GM03348 (cell line): Measurements from ENCODE around the gene ST3GAL4.
A peak's percentile ranks its signal among the peaks of the same experiment; 100 is the strongest.

Experiments
- DNase-seq: peaks from one replicate; pipeline ENCODE4 v3.0.0; 2012; ENCODE audit warnings: low spot score

ST3GAL4 gene

DNA sequence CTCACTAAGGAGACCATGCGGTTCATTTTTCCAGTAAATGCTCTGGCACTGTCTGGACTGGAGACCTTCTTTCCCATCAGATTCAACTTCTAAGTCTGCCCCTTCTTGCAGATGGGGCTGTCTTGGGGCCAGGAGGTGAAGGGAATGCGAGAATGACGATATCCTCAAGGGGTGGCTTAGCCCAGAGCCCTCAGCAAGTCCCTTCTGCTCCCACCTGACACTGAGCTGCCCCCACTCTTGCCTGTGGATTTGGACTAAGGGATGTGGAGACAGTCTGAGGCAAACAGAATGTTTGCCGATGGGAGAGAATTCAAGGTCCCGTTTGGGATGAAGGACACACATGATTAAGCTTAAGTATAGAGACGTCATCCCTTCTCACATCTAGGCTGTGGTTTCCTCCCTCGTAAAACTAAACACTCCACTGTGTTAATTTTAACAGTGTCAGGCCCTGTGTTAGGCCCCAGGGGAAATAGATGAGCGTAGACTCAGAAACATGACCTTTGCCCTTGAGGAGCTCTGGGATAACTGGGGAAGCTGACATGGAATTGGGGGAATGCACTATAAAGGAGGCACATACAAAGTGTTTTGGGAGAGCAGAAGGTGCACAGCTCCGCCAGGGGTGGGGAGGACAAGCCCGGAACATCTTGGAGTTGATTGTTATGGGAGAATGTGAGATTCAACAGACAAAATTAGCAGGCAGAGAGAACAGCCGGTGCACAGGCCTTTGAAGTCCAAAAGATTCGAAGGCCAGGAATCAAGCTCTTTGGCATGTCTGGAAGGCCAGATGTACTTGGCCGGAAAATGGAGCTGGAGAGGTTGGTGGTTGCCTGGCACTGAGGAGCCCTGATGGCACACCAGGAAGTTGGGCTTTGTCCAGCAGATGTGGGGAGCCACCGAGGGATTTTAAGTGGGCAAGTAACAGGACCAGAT is 71.6 kb downstream of the ST3GAL4 start:
- DNase-seq = no peak

DNA sequence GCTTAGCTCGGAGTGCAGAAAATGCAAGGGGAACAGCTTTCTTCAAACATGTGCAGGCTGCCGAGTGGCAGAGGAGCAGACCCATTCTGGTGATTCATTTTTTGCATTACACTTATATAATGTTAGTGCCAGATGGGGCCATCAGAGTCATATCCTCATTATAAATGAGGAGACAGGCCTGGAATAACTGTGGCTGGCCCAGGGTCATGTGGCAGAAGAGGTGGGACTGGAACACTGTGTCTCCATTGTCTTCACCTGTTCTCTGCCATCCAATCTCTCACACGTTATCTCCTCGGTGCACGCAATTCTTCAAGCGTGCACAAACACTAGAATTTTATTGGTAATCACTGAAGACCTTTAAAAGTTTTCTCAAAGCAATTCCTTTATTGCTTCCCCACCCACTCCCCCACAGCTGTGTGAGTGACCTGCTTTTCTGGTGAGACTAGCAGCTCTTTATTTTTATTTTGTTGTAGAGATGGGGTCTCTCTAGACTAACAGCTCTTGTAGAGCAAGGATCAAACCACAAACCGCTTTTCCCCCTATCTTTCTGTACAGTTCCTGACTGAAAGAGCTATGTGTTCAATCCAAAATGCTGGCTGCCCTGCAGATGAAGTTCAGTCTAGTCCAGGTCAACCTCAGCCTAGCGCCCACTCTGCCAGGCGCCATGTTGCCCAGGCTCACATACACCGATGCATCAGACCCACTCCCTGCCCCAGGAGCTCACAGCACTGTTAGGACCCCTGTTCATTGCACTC is 75.3 kb downstream of the ST3GAL4 start:
- no peak for DNase-seq

DNA sequence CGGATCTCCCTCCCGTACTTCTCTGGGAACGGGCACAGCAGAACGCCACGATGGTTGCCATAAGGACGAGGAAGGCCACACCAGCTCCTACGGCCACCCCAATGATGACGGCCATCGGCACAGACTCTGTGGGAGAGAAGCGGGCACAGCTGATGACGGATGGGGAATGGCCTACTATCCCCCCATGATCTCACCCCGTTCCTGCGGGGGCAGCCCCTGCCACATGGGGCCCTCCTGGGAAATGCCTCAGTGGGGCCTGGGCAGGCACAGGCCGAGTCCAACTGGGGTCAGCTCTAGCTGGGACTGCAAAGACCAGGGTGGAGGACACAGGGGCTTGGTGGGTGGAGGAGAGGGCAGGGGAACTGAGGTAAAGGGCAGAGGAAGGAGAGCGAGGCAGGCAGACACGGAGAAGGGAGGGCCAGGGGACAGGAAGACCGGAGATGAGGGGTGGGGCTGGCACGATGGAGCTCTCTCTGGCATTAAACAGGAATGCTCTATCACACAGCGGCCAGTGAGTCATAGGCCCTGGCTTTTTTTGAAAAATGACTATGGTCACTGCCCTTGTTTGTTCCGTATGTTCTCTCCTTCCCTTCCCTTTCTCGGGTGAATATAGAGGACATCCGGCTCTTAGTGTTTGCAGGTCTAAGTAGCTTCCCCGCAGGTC is 76.0 kb downstream of the ST3GAL4 start:
- DNase-seq = peak; percentile 96

DNA sequence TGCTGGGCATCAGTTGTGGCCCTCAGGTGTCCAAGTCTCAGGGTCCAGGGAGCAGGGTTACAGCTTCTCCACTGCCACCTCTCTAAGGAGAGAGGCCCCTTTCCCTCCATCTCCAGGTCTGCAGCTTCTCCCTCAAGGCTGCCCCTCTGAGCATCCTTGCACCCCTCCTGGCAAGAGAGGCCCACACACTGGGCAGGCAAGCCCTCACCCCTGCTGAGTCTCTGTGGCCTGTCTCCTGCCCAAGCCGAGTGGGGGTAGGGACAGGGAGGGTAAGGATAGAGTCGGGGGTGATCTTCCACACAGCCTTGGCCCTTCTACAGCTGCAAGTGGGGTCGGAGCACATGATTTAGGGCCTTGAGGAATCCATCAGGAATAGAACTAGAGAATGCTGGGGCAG is 76.6 kb downstream of the ST3GAL4 start:
- DNase-seq = peak; percentile 32

DNA sequence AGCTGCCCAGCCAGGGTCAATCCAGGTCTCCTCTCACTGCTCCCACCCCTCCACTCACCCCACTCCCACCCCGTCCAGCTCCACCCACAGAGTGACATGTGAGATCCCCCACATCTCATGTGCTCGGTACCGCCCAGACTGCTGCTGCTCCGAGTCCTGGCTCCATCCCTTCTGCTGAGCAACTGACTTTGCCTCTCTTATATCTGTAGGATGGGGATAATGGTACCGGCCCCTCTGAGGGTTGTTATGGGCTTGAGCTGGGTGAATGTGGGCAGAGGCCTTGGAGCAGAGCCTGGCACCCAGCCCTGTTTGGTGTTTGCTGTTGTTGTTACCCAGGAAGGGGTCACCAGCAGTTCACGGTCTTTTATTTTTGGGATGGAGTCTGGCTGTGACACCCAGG is 77.0 kb downstream of the ST3GAL4 start:
- no peak for DNase-seq

DNA sequence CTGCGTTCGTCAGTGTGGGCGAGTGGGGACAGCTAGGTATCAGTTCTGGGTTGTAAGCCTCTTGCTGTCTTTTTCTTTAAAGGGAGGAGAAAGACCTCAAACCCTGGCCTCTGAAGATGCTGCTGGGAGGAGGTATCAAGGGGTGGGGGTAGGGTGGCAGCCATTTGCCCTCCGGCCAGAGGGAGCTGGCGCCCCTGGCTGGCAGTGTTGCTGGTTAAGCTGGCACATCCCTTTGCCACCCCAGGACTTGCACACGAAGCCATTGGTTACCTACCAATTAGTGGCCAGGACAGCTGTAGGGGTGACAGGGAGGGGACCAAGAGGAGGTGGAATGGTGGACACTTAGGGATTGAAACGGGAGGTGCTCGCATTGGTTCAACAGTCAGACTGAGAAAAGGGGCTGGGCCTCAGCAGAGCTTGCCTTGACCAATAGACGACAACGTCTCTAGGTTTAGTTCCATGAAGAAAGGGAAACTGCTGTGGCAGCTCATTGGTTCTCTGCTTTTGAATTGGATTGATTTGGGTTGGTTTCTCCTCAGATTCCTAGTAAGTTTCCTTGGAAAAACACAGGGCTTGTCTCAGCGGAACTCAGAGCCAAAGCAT is 77.9 kb downstream of the ST3GAL4 start:
- no peak for DNase-seq

DNA sequence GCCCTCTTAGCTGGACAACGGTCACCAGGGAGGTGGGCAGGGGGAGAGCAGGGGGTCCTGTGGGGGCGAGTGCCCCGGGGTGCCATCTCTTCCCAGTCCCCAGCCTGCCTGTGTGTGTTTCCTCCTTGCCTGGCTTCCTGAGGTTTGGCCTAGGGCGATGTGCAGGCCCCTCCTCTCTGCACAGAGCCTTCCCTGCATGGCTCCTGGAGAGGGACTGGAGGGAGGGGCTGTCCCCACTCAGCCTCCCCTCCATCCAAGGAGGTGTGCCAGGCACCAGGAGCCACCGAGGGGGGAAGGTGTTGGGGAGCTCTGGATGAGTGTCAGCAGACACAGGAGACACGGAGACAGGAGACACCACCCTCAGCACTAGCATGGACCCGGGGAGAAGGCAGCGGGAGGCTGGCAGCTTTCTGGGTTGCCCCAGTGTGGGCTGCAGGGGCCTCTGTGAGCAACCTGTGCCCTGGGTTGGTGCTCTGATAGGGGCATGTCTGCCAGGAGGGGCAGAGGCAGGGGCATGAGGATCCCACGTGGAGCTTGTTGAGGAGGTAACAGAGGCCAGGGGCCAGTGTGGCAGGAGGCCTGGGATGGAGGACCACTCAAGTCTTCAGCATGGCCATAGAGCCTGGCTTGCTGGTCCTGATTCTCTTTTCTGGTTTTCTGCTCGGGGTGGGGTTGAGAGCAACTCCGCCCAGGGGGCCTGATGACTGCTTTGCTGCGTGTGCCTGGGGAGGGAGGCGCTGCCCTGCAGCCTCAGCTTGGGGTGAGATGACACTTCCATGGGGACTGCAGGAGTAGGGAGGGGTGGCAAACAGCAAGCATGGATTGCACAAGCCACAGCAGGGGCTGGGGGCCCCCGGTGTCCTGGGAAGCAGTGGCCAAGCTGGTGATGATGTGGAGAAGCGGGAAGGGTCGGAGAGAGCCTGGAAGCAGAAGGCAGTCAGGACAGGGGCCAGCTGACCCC is 78.8 kb downstream of the ST3GAL4 start:
- DNase-seq = no peak

DNA sequence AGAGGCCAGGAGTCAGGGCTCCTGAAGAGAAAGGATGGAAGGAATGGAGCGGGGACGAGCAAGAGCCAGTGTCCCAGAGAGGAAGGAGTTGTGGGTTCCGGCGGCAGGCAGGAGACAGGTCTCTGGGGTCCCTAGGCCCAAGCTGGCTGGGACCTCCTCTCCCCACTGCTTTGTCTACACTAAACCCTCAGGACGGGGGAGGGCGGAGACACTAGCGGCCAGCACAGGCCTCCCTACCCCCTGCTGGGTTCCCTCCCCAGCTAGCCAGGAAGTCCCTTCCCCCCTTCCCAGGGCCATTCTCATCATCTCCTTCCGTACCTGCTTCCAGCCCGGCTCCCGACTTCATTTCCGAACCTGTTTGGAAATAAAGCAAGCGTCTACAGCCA is 79.5 kb downstream of the ST3GAL4 start:
- DNase-seq = no peak

DNA sequence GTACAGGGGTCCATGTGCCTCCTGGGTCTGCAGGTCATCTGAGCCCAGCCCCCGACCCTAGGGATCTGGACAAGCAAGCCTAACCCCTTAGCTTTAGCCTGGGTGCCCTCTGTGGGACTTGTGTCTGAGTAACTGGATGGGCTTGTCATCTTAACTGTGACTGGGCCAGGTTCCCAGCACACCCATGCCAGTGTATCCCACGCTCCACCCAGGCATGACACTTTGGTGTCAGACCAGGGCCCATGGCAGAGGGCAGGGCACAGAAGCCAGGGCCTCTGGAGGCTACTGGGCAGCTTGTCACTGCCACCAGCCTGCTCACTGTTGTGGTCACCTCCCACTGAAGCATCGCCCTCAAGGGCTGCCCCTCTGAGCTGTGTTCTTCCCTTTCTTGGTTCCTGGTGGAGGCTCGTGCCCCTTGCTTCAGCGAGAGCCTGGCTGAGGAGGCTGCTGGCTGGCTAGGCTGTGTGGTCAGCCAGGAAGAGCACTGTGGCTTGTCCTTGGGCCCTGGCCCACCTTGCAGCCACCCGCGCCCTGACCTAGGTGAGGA is 80.8 kb downstream of the ST3GAL4 start:
- no peak for DNase-seq

DNA sequence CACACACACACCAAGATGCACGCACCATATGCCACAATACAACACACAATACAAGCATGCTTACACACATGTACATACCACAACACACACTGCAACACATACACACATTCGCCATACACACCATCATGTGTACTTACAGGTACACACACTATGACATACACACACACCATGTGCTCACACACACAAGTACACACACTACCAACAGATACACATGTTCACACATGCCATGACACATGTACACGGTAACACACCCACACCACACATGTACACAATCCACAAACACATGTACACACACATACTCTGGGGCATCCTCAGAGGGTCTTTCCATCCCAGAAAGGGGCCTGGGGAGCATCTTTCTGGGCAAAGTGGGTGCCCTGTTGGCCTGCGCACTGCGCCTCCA is 82.2 kb downstream of the ST3GAL4 start:
- DNase-seq = no peak

DNA sequence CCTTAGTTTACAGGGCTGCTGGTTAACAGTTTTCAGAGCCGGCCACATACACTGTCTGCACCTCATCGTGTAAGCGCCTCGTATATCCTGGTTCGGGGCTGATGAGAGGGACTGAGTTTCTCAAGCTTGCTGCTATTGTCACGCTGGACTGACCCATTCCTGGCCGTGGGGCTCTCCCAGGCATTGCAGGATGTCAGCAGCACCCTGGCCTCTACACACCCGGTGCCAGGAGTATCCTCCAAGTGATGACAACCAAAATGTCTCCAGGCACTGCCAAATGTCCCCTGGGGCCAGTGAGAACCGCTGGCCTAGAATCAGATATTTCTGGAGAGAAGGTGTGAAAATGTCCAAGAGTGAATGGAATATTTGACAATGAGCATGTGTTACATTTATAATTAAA is 82.8 kb downstream of the ST3GAL4 start:
- no peak for DNase-seq

DNA sequence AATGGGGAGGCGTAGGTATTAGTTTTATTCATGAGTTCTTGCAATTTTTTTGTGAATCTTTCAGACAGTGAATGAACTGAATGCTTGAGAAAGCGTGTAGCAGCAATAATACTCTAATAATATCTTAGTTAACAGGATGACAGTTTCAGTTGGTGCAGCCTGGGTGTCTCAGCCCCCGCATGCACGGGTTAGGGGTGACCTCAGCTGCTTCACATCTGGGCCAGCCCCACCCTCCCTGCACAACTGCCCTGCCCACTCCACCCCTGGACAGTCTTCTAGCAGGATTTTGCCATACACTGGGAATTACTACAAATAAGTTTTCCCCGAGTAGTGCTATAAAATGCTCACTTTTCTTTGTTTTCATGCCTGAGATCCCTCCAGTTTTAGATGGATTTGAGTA is 83.2 kb downstream of the ST3GAL4 start:
- peak; percentile 43 for DNase-seq

DNA sequence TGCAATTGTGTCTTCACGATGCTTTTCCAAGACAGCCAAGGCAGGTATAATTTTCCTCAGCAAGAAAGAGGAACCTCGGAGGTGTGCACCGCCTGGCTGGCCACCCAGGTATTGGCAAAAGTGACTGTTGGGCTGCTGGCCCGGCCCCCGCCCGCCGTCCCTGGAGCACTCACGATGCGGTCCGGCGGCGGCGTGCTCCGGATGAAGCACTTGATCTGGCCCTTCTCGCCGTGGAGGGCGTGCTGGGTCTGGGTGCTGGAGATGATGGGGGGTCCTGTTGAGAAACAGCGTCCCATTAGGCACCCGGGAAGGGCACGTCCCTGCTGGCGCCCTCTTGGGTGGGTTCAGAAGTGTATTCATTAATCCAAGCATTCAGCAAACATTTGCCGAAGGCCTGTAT is 84.8 kb downstream of the ST3GAL4 start:
- no peak for DNase-seq

DNA sequence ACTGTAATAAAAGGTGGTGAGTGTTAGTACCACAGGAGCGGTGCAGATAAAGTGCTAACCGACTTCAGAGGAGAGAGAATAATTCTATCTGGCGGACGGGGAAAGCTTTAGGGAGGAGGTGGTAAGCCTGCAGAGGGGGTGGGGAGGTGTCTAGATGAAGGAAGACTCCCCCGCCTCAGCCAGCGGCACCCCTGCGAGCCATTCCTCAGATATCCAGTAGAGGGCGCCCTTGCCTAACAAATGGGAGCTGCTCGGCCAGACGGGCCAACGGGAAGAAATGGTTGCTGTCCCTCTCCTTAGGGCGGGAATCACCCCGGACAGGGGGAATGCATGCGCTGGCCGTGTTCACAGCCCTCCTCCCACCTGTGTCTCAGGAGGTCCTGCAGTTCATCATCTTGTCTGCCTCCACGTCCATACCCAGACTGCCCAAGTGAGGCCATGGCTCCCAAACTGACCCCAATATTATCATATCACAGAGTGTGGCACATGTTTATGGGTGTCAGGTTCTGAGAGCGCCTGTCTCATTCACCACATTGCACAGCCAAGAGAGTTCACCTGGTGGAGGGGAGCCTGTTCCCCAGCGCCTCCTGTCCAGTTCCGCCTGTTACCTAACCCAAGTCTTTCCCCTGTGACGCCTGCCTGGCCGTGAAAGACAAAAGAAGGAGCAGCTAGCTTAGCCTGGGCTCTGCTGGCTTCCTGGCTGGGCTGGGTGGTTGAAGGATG is 85.5 kb downstream of the ST3GAL4 start:
- peak; percentile 95 for DNase-seq

DNA sequence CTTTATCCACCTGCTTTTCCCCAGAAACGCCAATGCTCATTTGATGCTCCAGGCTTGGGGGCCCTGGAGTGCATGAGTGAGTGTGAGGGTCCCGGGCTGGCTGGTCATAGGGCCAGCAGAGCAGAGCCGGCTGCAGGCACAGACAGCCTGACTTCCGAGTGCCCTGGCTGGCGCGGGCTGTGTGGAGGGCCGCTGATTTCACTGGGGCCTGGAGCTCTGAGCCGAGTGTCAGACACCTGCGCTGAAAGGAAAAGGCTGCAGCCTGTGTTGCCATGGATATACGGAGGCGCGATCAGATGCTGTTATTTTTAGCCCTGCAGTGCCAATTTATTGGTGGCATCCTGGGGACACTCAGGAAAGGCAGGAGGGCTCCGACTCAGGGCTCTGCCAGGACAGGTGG is 87.6 kb downstream of the ST3GAL4 start:
- DNase-seq = no peak

DNA sequence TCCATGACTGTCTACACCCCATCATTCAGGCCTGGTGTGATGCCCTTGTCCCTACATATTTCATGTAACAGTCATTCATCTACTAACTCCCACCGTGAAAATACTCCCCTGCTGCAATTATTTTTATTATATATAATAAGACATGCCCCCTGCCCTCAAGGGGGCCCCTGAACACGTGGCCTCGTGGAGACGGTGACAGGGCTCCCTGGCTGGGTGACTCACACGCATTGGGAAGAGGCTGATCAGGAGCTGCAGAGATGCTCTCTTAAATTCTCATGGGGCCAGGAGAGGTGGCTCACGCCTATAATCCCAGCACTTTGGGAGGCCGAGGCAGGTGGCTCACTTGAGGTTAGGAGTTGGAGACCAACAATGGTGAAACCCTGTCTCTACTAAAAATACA is 88.6 kb downstream of the ST3GAL4 start:
- DNase-seq = no peak

DNA sequence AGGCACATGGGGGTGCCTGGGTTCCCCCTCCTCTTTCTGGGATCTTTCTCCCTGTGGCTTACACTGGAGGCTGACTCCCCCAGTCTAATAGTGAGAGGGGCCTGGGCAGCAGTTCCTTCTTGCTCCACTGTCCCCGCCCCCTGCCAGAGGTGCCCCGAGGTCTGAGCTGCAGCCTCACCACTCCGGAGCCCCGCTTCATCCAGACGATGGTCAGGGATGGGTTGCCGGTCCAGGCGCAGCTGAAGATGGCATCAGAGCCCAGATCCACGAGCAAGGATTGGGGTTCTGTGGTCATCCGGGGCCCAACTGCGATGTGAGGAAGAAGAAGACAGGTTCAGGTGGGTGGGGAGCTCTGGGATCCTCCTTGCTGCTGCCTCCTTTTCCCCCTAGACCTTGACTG is 91.1 kb downstream of the ST3GAL4 start:
- no peak for DNase-seq

DNA sequence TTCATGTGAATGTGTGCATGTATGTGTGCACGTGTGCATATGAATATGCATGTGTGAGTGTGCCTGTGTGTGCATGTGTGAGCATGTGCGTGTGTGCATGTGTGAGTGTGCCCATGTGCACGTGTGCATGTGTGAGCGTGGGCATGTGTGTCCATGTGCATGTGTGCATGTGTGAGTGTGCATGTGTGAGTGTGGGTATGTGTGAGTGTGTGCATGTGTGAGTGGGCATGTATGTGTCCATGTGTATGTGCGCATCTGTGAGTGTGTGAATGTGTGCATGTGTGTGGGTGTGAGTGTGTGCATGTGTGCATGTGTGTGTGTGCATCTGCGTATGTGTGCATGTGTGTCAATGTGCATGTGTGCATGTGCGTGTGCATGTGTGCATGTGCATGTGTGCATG is 94.7 kb downstream of the ST3GAL4 start:
- no peak for DNase-seq

DNA sequence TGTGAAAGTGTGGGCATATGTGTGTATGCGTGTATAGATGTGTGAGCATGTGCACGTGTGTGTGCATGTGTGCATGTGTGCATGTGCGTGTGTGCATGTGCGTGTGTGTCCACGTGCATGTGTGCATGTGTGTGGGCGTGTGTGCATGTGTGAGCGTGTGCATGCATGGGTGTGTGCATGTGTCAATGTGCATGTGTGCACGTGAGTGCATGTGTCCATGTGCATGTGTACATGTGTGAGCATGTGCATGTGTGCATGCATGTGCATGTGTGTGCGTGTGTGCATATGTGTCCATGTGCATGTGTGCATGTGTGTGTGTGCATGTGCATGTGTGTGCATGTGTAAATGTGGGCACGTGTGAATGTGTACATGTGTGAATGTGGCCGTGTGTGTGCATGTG is 95.3 kb downstream of the ST3GAL4 start:
- no peak for DNase-seq

DNA sequence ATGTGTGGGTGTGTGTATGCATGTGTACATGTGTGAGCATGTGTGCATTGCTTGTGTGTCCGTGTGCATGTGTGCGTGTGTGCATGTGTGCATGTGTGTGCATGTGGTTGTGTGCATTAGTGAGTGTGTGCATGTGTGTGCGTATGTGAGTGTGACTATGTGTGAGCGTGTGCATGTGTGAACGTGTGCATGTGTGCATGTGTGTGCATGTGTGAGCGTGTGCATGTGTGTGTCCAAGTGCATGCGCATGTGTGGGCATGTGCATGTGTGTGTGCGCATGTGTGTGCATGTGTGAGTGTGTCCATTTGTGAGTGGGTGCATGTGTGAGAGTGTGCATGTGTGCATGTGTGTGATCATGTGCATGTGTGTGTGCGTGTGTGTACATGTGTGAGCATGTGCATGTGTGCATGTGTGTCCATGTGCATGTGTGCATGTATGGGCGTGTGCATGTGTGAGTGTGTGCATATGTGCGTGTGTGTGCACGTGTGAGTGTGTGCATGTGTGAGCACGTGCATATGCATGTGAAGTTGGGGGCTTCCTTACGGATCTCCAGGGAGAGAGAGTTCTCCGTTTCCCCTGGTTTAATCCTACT is 95.8 kb downstream of the ST3GAL4 start:
- no peak for DNase-seq
